GM19025 (cell line): ENCODE results near the gene GPR39.

Experiments
- ATAC-seq: cut with Tn5 transposase; IDR thresholded peaks from one replicate; pipeline ENCODE4 v1.9.1; 2021; ENCODE audit warnings: mild to moderate bottlenecking, low read depth, moderate library complexity; ENCODE audit not compliant: unreplicated experiment

Gene GPR39

GRCh38 chr2:132664096-132664495 lies 247.5 kb downstream of the GPR39 start:
- no peak for ATAC-seq

GRCh38 chr2:132665401-132666140 lies 249.0 kb downstream of the GPR39 start:
- ATAC-seq, result no peak

- ATAC-seq, result no peak
Observed at GRCh38 chr2:132667706-132668105, 251.1 kb downstream of the GPR39 start.

GRCh38 chr2:132668189-132668823 lies 251.7 kb downstream of the GPR39 start:
- no peak for ATAC-seq

GRCh38 chr2:132668987-132669907 lies 252.6 kb downstream of the GPR39 start:
- no peak for ATAC-seq

- no peak for ATAC-seq
Observed at GRCh38 chr2:132669908-132670495, 253.4 kb downstream of the GPR39 start, which contains the start of gene LYPD1. TSS of gene LYPD1 (minus strand) at chr2:132670205. CDS start at chr2:132669932, 273 bp downstream.

GRCh38 chr2:132670496-132671150 lies 254.0 kb downstream of the GPR39 start:
- no peak for ATAC-seq

- no peak for ATAC-seq
Observed at GRCh38 chr2:132671151-132671835, 254.7 kb downstream of the GPR39 start.

- no peak for ATAC-seq
Observed at GRCh38 chr2:132676999-132677398, 260.4 kb downstream of the GPR39 start.

- no peak for ATAC-seq
Observed at GRCh38 chr2:132677661-132678060, 261.1 kb downstream of the GPR39 start.

- no peak for ATAC-seq
Observed at GRCh38 chr2:132678483-132678882, 261.9 kb downstream of the GPR39 start.

- ATAC-seq, result no peak
Observed at GRCh38 chr2:132680544-132680943, 263.9 kb downstream of the GPR39 start.

GRCh38 chr2:132681766-132682165 lies 265.2 kb downstream of the GPR39 start:
- no peak for ATAC-seq

- no peak for ATAC-seq
Observed at GRCh38 chr2:132690664-132691303, 274.2 kb downstream of the GPR39 start.

- no peak for ATAC-seq
Observed at GRCh38 chr2:132691556-132691955, 275.0 kb downstream of the GPR39 start.

- no peak for ATAC-seq
Observed at GRCh38 chr2:132692816-132693215, 276.2 kb downstream of the GPR39 start.
